Ecto neural progenitor cell (in vitro differentiated cells): ENCODE results near the gene HOXC6.

Experiments used
- DNase-seq: peaks from one replicate; pipeline ENCODE4 v3.0.0-alpha.2; 2018; ENCODE audit warnings: low spot score

HOXC6 gene

GRCh38 chr12:54016051-54016450 lies 12.2 kb upstream of the HOXC6 start:
- no peak for DNase-seq

GRCh38 chr12:54016478-54016964 lies 11.7 kb upstream of the HOXC6 start:
- no peak for DNase-seq

- DNase-seq, result no peak
Observed at GRCh38 chr12:54017027-54017788, 11.0 kb upstream of the HOXC6 start.

- DNase-seq, result peak; percentile 87
Observed at GRCh38 chr12:54017878-54018467, 10.3 kb upstream of the HOXC6 start.

GRCh38 chr12:54018468-54018984 lies 9.7 kb upstream of the HOXC6 start:
- no peak for DNase-seq

GRCh38 chr12:54019091-54019811 lies 9.0 kb upstream of the HOXC6 start:
- DNase-seq, result no peak

- DNase-seq, result no peak
Observed at GRCh38 chr12:54019924-54020590, 8.2 kb upstream of the HOXC6 start.

GRCh38 chr12:54020591-54021405 lies 7.4 kb upstream of the HOXC6 start:
- DNase-seq, result no peak

GRCh38 chr12:54021432-54022013 lies 6.7 kb upstream of the HOXC6 start:
- peak; percentile 81 for DNase-seq

GRCh38 chr12:54022960-54023884 lies 5.0 kb upstream of the HOXC6 start:
- DNase-seq, result no peak

GRCh38 chr12:54024127-54024526 lies 4.1 kb upstream of the HOXC6 start:
- DNase-seq, result no peak

- DNase-seq, result no peak
Observed at GRCh38 chr12:54024581-54025305, 3.5 kb upstream of the HOXC6 start.

- DNase-seq, result no peak
Observed at GRCh38 chr12:54025499-54026405, 2.5 kb upstream of the HOXC6 start.

- DNase-seq, result no peak
Observed at GRCh38 chr12:54026640-54027441, 1.4 kb upstream of the HOXC6 start.

GRCh38 chr12:54027442-54027786 lies 826 bp upstream of the HOXC6 start:
- no peak for DNase-seq

- peak; percentile 69 for DNase-seq
Observed at GRCh38 chr12:54029529-54030441, 1.5 kb downstream of the HOXC6 start.
